ENCODE results near the gene ASB17.

DNA sequence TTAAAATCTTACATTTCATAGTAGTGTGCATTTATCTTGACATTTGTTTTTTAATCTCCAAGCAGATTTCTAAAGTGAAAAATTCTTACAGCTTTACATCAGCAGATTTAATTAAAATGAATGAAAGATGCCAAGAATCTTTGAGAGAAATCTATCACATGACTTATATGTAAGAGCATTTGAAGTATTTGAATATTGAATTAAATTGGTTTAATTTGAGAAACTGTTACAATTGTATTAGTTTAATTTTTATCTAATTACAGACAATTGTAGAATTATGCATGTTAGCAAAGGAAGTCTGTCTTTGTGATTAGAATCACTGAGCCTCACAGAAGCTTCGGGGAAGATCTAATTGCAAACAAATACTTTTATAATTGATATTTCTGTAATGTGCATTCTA lies 52.2 kb downstream of the ASB17 start:
- TF ChIP-seq CTCF (IDR thresholded peaks at IDR 0.05): no peak
- TF ChIP-seq POLR2A (IDR thresholded peaks at IDR 0.05): no peak
- no peak for TF ChIP-seq POLR2AphosphoS5 (IDR thresholded peaks at IDR 0.05; ENCODE audit: insufficient read depth in 1 of 2, low read depth in 1 of 2)
